HG03342 (cell line): ENCODE measurements around the gene CADM2.

Experiments
- ATAC-seq: cut with Tn5 transposase; IDR thresholded peaks from one replicate; pipeline ENCODE4 v1.9.1; 2021; ENCODE audit warnings: mild to moderate bottlenecking, moderate library complexity; ENCODE audit not compliant: unreplicated experiment

Gene CADM2

GRCh38 chr3:85182975-85183752 is 224.4 kb downstream of the CADM2 start:
- no peak for ATAC-seq

GRCh38 chr3:85185495-85185894 is 226.7 kb downstream of the CADM2 start:
- ATAC-seq, result no peak

- ATAC-seq, result no peak
These were observed 230.9 kb downstream of the CADM2 start for GRCh38 chr3:85189731-85190130.

GRCh38 chr3:85193565-85193964 is 234.8 kb downstream of the CADM2 start:
- ATAC-seq, result no peak

GRCh38 chr3:85208650-85209049 is 249.9 kb downstream of the CADM2 start:
- no peak for ATAC-seq

GRCh38 chr3:85210540-85210939 is 251.8 kb downstream of the CADM2 start:
- ATAC-seq, result no peak

- no peak for ATAC-seq
These were observed 270.2 kb downstream of the CADM2 start for GRCh38 chr3:85228966-85229365.

- no peak for ATAC-seq
These were observed 285.3 kb downstream of the CADM2 start for GRCh38 chr3:85244091-85244490.

GRCh38 chr3:85244519-85244918 is 285.7 kb downstream of the CADM2 start:
- no peak for ATAC-seq

GRCh38 chr3:85251766-85252165 is 293.0 kb downstream of the CADM2 start:
- no peak for ATAC-seq

- no peak for ATAC-seq
These were observed 293.9 kb downstream of the CADM2 start for GRCh38 chr3:85252686-85253085.

- no peak for ATAC-seq
These were observed 295.9 kb downstream of the CADM2 start for GRCh38 chr3:85254738-85255137.

- no peak for ATAC-seq
These were observed 297.2 kb downstream of the CADM2 start for GRCh38 chr3:85255949-85256348.

- ATAC-seq, result no peak
These were observed 299.5 kb downstream of the CADM2 start for GRCh38 chr3:85258326-85258725.

GRCh38 chr3:85258819-85259218 is 300.0 kb downstream of the CADM2 start:
- no peak for ATAC-seq

- no peak for ATAC-seq
These were observed 301.0 kb downstream of the CADM2 start for GRCh38 chr3:85259748-85260147.

GRCh38 chr3:85264381-85264780 is 305.6 kb downstream of the CADM2 start:
- ATAC-seq, result no peak

GRCh38 chr3:85270488-85270887 is 311.7 kb downstream of the CADM2 start:
- no peak for ATAC-seq

GRCh38 chr3:85271911-85272310 is 313.1 kb downstream of the CADM2 start:
- ATAC-seq, result no peak

GRCh38 chr3:85288257-85288656 is 329.5 kb downstream of the CADM2 start:
- no peak for ATAC-seq

GRCh38 chr3:85297291-85297690 is 338.5 kb downstream of the CADM2 start:
- no peak for ATAC-seq

- no peak for ATAC-seq
These were observed 339.2 kb downstream of the CADM2 start for GRCh38 chr3:85298032-85298431.

- no peak for ATAC-seq
These were observed 344.4 kb downstream of the CADM2 start for GRCh38 chr3:85303156-85303555.
